ENCODE measurements around the gene GJA5. TPM values are rescaled to one million over a fixed set of nuclear protein-coding genes. Genes with fewer than 3 reads are reported as not detected.

GJA5 gene
- total and polyA plus RNA-seq, 2 experiments from 2014 or later = 0.24 to 1.7 TPM

- H3K4me3 ChIP-seq = no peak overlapping the region
- H4K20me1 ChIP-seq (replicated peaks; ENCODE audit: insufficient read depth) = no peaks in the 10 kb centered on the region
- H3K4me1 ChIP-seq (ENCODE audit: insufficient read depth) = no peaks in the 10 kb centered on the region
- DNase-seq (ENCODE audit: low spot score) (no peak), ATAC-seq (no peak)
- no peak for TF ChIP-seq ZNF114 (CRISPR knock-in tag; IDR thresholded peaks at IDR 0.05)
- TF ChIP-seq POLR2AphosphoS5 (IDR thresholded peaks at IDR 0.05; ENCODE audit: low read depth) = no peak
- TF ChIP-seq JUNB (IDR thresholded peaks at IDR 0.05; ENCODE audit: unreplicated experiment) = no peak
- no peak for TF ChIP-seq ZNF462 (CRISPR knock-in tag; IDR thresholded peaks at IDR 0.05)
- no peak for TF ChIP-seq STAT1 (IDR thresholded peaks at IDR 0.05; ENCODE audit: unreplicated experiment)
- no peak for TF ChIP-seq ZNF331 (CRISPR knock-in tag; IDR thresholded peaks at IDR 0.05; ENCODE audit: low read depth)
- no peak for TF ChIP-seq REST (IDR thresholded peaks at IDR 0.05; ENCODE audit: unreplicated experiment)
- no peak for TF ChIP-seq ETS1 (IDR thresholded peaks at IDR 0.05)
- no peak for TF ChIP-seq EZH2phosphoT487 (IDR thresholded peaks at IDR 0.05; ENCODE audit: unreplicated experiment)
- TF ChIP-seq EZH2 (IDR thresholded peaks at IDR 0.05; ENCODE audit: low read depth, unreplicated experiment) = no peak
- no peak for TF ChIP-seq CREB1 (CRISPR knock-in tag; IDR thresholded peaks at IDR 0.05; ENCODE audit: low read depth)
- no peak for TF ChIP-seq CTCF (conservative IDR thresholded peaks at IDR 0.05; ENCODE audit: low read depth in 2 of 2)
- TF ChIP-seq NANOG (IDR thresholded peaks at IDR 0.05; ENCODE audit: borderline replicate concordance) = no peak
- Mint-ChIP-seq H3K27ac (no peak overlapping the region), H3K9me3 (no peaks in the 10 kb centered on the region), H3K36me3 (ENCODE audit: low read depth) (no peaks in the 10 kb centered on the region), H3K27me3 (ENCODE audit: insufficient read depth, low read depth, poor library complexity) (peaks cover 3% of the 10 kb centered on the region), H3K4me1 (no peaks in the 10 kb centered on the region; the same call in 2 of the 3 replicates), H3K4me3 (no peak overlapping the region)
- no peak overlapping the region for H3K4me2 ChIP-seq
- H3K9me2 ChIP-seq (ENCODE audit: insufficient read depth) = no peaks in the 10 kb centered on the region
- no peaks in the 10 kb centered on the region for H3K79me2 ChIP-seq (replicated peaks; ENCODE audit: insufficient read depth)
- no peak overlapping the region for H3K27ac ChIP-seq (ENCODE audit: low read depth)
- H2AFZ ChIP-seq = no peak overlapping the region
- H3K27me3 ChIP-seq (ENCODE audit: insufficient read depth) = no peaks in the 10 kb centered on the region
- H3F3A ChIP-seq (replicated peaks; ENCODE audit: low read depth) = no peaks in the 10 kb centered on the region
- H3K36me3 ChIP-seq (ENCODE audit: insufficient read depth) = no peaks in the 10 kb centered on the region
Observed at GRCh38 chr1:147749792-147750191, 10.6 kb downstream of the GJA5 start.
